ENCODE measurements around the gene PCNT. TPM values are rescaled to one million over a fixed set of nuclear protein-coding genes. Genes with fewer than 3 reads are reported as not detected.
A peak's percentile ranks its signal among the peaks of the same experiment; 100 is the strongest.

Gene PCNT
- total RNA-seq, 1 experiment from 2014 or later: 39.6 TPM

DNA sequence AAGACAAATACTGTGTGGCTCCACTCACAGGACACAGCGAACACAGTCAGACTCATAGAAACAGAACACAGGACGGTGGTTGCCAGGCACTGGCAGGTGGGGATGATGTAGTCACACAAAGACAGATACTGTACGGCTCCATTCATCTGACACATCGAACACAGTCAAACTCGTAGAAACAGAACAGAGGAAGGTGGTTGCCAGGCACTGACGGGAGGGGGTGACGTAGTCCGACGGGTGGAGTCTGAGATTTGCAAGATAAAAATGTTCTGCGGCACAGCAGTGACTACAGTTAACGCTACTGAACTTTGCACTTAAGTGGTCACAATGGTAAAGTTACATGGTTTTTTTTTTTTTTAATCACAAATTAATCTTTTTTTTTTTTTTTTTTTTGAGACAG lies 19.0 kb upstream of the PCNT start:
- H3K79me1 ChIP-seq (ENCODE audit: insufficient read depth, low read depth, low read length, poor library complexity, severe bottlenecking): no peaks in the 10 kb centered on the region
- H3K4me1 ChIP-seq (ENCODE audit: insufficient read depth, low read length): no peaks in the 10 kb centered on the region
- H3K79me2 ChIP-seq (ENCODE audit: insufficient read depth, low read length): no peaks in the 10 kb centered on the region
- H4K91ac ChIP-seq (ENCODE audit: insufficient read length, low read depth, low read length): no peak overlapping the region
- Mint-ChIP-seq H3K4me1 (no peaks in the 10 kb centered on the region), H3K27me3 (ENCODE audit: low read depth) (no peaks in the 10 kb centered on the region), H3K36me3 (ENCODE audit: insufficient read depth in 1 of 3, low read depth in 3 of 3) (peaks cover 29 to 67% (median 59%) of the 10 kb centered on the region in 3 experiments), H3K9me3 (no peaks in the 10 kb centered on the region; a peak in 1 of 5 replicates), H3K4me3 (no peak overlapping the region), H3K27ac (0 out of 7 replicates have a peak overlapping the region, but pooled peaks of 1 of the 3 experiments have one; percentile 29)
- H2BK5ac ChIP-seq (ENCODE audit: insufficient read length, low read length): no peak overlapping the region
- no peak overlapping the region for H2BK15ac ChIP-seq (ENCODE audit: low read depth, low read length)
- H2AK5ac ChIP-seq (ENCODE audit: insufficient read length, low read length): no peak overlapping the region
- WGBS (ENCODE audit: extremely low coverage, insufficient read length, low lambda C conversion rate): no CpG with 5 or more reads among the region's 11 CpGs
- no peaks in the 10 kb centered on the region for H3K23me2 ChIP-seq (ENCODE audit: insufficient read length, low read depth, low read length, poor library complexity, severe bottlenecking)
- no peak overlapping the region for H3K27ac ChIP-seq (ENCODE audit: insufficient read length, low read depth, low read length)
- H3K23ac ChIP-seq (ENCODE audit: insufficient read length, low read depth, low read length): no peak overlapping the region
- no peak overlapping the region for H4K8ac ChIP-seq (replicated peaks; ENCODE audit: insufficient read length, low read depth, low read length)
- H2BK20ac ChIP-seq (ENCODE audit: low read depth, low read length, poor library complexity, severe bottlenecking): no peak overlapping the region
- no peak overlapping the region for H3K14ac ChIP-seq (ENCODE audit: insufficient read depth, low read length)
- no peak overlapping the region for H4K5ac ChIP-seq (ENCODE audit: insufficient read length, low read depth, low read length)
- H2BK12ac ChIP-seq (ENCODE audit: insufficient read length, low read depth, low read length): no peak overlapping the region
- H3K4me2 ChIP-seq (ENCODE audit: insufficient read depth, insufficient read length, low read length): no peak overlapping the region
- H3K9me3 ChIP-seq (ENCODE audit: control insufficient read depth, low read depth, low read length): no peaks in the 10 kb centered on the region
- H3K56ac ChIP-seq (ENCODE audit: insufficient read length, low read depth, low read length): no peak overlapping the region
- DNase-seq: no peak
- TF ChIP-seq, protein P1, sequence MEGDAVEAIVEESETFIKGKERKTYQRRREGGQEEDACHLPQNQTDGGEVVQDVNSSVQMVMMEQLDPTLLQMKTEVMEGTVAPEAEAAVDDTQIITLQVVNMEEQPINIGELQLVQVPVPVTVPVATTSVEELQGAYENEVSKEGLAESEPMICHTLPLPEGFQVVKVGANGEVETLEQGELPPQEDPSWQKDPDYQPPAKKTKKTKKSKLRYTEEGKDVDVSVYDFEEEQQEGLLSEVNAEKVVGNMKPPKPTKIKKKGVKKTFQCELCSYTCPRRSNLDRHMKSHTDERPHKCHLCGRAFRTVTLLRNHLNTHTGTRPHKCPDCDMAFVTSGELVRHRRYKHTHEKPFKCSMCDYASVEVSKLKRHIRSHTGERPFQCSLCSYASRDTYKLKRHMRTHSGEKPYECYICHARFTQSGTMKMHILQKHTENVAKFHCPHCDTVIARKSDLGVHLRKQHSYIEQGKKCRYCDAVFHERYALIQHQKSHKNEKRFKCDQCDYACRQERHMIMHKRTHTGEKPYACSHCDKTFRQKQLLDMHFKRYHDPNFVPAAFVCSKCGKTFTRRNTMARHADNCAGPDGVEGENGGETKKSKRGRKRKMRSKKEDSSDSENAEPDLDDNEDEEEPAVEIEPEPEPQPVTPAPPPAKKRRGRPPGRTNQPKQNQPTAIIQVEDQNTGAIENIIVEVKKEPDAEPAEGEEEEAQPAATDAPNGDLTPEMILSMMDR (conservative IDR thresholded peaks at IDR 0.05): no peak
- H3K4ac ChIP-seq (ENCODE audit: low read depth, low read length): no peak overlapping the region
- H3K9ac ChIP-seq (ENCODE audit: extremely low read depth, insufficient read length, low read length): no peak overlapping the region
- peaks cover 2% of the 10 kb centered on the region for H4K20me1 ChIP-seq (ENCODE audit: control insufficient read depth, insufficient read depth, insufficient read length)
- H3K18ac ChIP-seq (ENCODE audit: insufficient read length, low read depth, low read length): no peak overlapping the region
- H2AFZ ChIP-seq (ENCODE audit: low read length): no peak overlapping the region
- no peak overlapping the region for H3T11ph ChIP-seq (ENCODE audit: low read length)
- H2BK120ac ChIP-seq (ENCODE audit: low read depth, low read length, poor library complexity, severe bottlenecking): no peak overlapping the region
- H3K27me3 ChIP-seq (ENCODE audit: insufficient read depth, low read length): no peaks in the 10 kb centered on the region

Measured in H9 (cell line).